Stimulated activated effector memory CD8-positive, alpha-beta T cell treated with anti-CD3 and anti-CD28 coated beads, Interleukin-12 subunit alpha, Interleukin-12 subunit beta, amount 100 ng/mL, for 72 hours (primary cell): Measurements from ENCODE around the gene TSHZ3.

ENCODE experiments used
- ATAC-seq: fragments of 150-1000 bp; cut with Tn5 transposase; 2 replicates; pipeline ENCODE4 v1.10.0; 2021
- DNase-seq, 2 donors: peaks; one replicate each; pipeline ENCODE4 v3.0.0; 2021 to 2022; ENCODE audit warnings: low spot score in 2 of 2
- H3K27ac Mint-ChIP-seq: one replicate; pipeline ENCODE4 v1.8.0; 2022; ENCODE audit warnings: mild to moderate bottlenecking, mixed read lengths
- H3K36me3 Mint-ChIP-seq: one replicate; pipeline ENCODE4 v1.8.0; 2022; ENCODE audit warnings: mild to moderate bottlenecking, mixed read lengths
- H3K4me1 Mint-ChIP-seq: one replicate; pipeline ENCODE4 v1.8.0; 2022; ENCODE audit warnings: mixed read lengths
- H3K4me3 Mint-ChIP-seq: one replicate; pipeline ENCODE4 v1.8.0; 2022; ENCODE audit warnings: mild to moderate bottlenecking, mixed read lengths
- H3K9me3 Mint-ChIP-seq: one replicate; pipeline ENCODE4 v1.8.0; 2022; ENCODE audit warnings: mixed read lengths

The TSHZ3 gene

GRCh38 chr19:31315652-31316051, 33.6 kb downstream of the TSHZ3 start:
- no peak overlapping the region for H3K4me3 Mint-ChIP-seq
- no peaks in the 10 kb centered on the region for H3K9me3 Mint-ChIP-seq
- no peak for DNase-seq
- peaks cover 11% of the 10 kb centered on the region for H3K4me1 Mint-ChIP-seq
- H3K27ac Mint-ChIP-seq = no peak overlapping the region
- ATAC-seq = no peak
- H3K36me3 Mint-ChIP-seq = peaks cover 6% of the 10 kb centered on the region

- DNase-seq (no peak), ATAC-seq (no peak)
- no peak overlapping the region for H3K4me3 Mint-ChIP-seq
- no peak overlapping the region for H3K27ac Mint-ChIP-seq
- no peaks in the 10 kb centered on the region for H3K9me3 Mint-ChIP-seq
- peaks cover 11% of the 10 kb centered on the region for H3K4me1 Mint-ChIP-seq
- H3K36me3 Mint-ChIP-seq = peaks cover 6% of the 10 kb centered on the region
These were observed 34.2 kb downstream of the TSHZ3 start for GRCh38 chr19:31314849-31315629.

GRCh38 chr19:31314156-31314555, 35.1 kb downstream of the TSHZ3 start:
- ATAC-seq (no peak), DNase-seq (no peak)
- Mint-ChIP-seq H3K4me1 (peaks cover 11% of the 10 kb centered on the region), H3K36me3 (peaks cover 6% of the 10 kb centered on the region), H3K9me3 (no peaks in the 10 kb centered on the region), H3K4me3 (no peak overlapping the region), H3K27ac (peak overlapping the region; percentile 29)

- DNase-seq (no peak), ATAC-seq (no peak)
- Mint-ChIP-seq H3K4me3 (no peak overlapping the region), H3K9me3 (no peaks in the 10 kb centered on the region), H3K36me3 (peaks cover 6% of the 10 kb centered on the region), H3K27ac (peak overlapping the region; percentile 29), H3K4me1 (peaks cover 11% of the 10 kb centered on the region)
These were observed 35.8 kb downstream of the TSHZ3 start for GRCh38 chr19:31313291-31314030.

- Mint-ChIP-seq H3K4me3 (no peak overlapping the region), H3K9me3 (no peaks in the 10 kb centered on the region), H3K36me3 (peaks cover 6% of the 10 kb centered on the region), H3K4me1 (peaks cover 11% of the 10 kb centered on the region), H3K27ac (peak overlapping the region; percentile 89)
- DNase-seq (no peak), ATAC-seq (no peak)
These were observed 36.5 kb downstream of the TSHZ3 start for GRCh38 chr19:31312677-31313244.

GRCh38 chr19:31312009-31312676, 37.1 kb downstream of the TSHZ3 start:
- Mint-ChIP-seq H3K4me1 (peaks cover 11% of the 10 kb centered on the region), H3K27ac (peak overlapping the region; percentile 89), H3K9me3 (no peaks in the 10 kb centered on the region), H3K4me3 (peak overlapping the region; percentile 27), H3K36me3 (peaks cover 6% of the 10 kb centered on the region)
- peak; percentile 85 for ATAC-seq
- DNase-seq = peak in 1 of 2 donors; percentile 20

GRCh38 chr19:31310432-31311133, 38.7 kb downstream of the TSHZ3 start:
- Mint-ChIP-seq H3K36me3 (peaks cover 6% of the 10 kb centered on the region), H3K4me3 (no peak overlapping the region), H3K9me3 (no peaks in the 10 kb centered on the region), H3K27ac (no peak overlapping the region), H3K4me1 (peaks cover 11% of the 10 kb centered on the region)
- no peak for DNase-seq
- ATAC-seq = no peak

GRCh38 chr19:31308781-31309180, 40.5 kb downstream of the TSHZ3 start:
- ATAC-seq (no peak), DNase-seq (no peak)
- peaks cover 6% of the 10 kb centered on the region for H3K36me3 Mint-ChIP-seq
- peaks cover 6% of the 10 kb centered on the region for H3K4me1 Mint-ChIP-seq
- peak overlapping the region; percentile 43 for H3K27ac Mint-ChIP-seq
- H3K9me3 Mint-ChIP-seq = no peaks in the 10 kb centered on the region
- no peak overlapping the region for H3K4me3 Mint-ChIP-seq

GRCh38 chr19:31307071-31307669, 42.1 kb downstream of the TSHZ3 start:
- ATAC-seq = no peak
- Mint-ChIP-seq H3K9me3 (no peaks in the 10 kb centered on the region), H3K27ac (no peak overlapping the region), H3K4me3 (no peak overlapping the region), H3K4me1 (peaks cover 5% of the 10 kb centered on the region), H3K36me3 (peaks cover 5% of the 10 kb centered on the region)
- DNase-seq = no peak

GRCh38 chr19:31306006-31306753, 43.1 kb downstream of the TSHZ3 start:
- Mint-ChIP-seq H3K4me1 (no peaks in the 10 kb centered on the region), H3K27ac (no peak overlapping the region), H3K4me3 (no peak overlapping the region), H3K9me3 (no peaks in the 10 kb centered on the region), H3K36me3 (no peaks in the 10 kb centered on the region)
- ATAC-seq = no peak
- no peak for DNase-seq

- no peak overlapping the region for H3K27ac Mint-ChIP-seq
- ATAC-seq (no peak), DNase-seq (no peak)
- no peaks in the 10 kb centered on the region for H3K36me3 Mint-ChIP-seq
- H3K4me1 Mint-ChIP-seq = no peaks in the 10 kb centered on the region
- H3K4me3 Mint-ChIP-seq = no peak overlapping the region
- no peaks in the 10 kb centered on the region for H3K9me3 Mint-ChIP-seq
These were observed 44.4 kb downstream of the TSHZ3 start for GRCh38 chr19:31304831-31305312.

GRCh38 chr19:31303262-31303815, 45.9 kb downstream of the TSHZ3 start:
- Mint-ChIP-seq H3K27ac (no peak overlapping the region), H3K4me1 (no peaks in the 10 kb centered on the region), H3K9me3 (no peaks in the 10 kb centered on the region), H3K36me3 (no peaks in the 10 kb centered on the region), H3K4me3 (no peak overlapping the region)
- DNase-seq (no peak), ATAC-seq (no peak)

GRCh38 chr19:31301306-31301980, 47.8 kb downstream of the TSHZ3 start:
- no peak for DNase-seq
- H3K9me3 Mint-ChIP-seq = no peaks in the 10 kb centered on the region
- H3K36me3 Mint-ChIP-seq = no peaks in the 10 kb centered on the region
- no peak overlapping the region for H3K27ac Mint-ChIP-seq
- no peak for ATAC-seq
- no peaks in the 10 kb centered on the region for H3K4me1 Mint-ChIP-seq
- no peak overlapping the region for H3K4me3 Mint-ChIP-seq
